ENCODE results near the gene TLK2.

The TLK2 gene

GRCh38 chr17:62652251-62653001 is 173.8 kb downstream of the TLK2 start:
- H3K4me3 ChIP-seq (replicated peaks; ENCODE audit: low read depth, low read length), result peak overlapping the region; percentile 44
- DNase-seq (ENCODE audit: low read depth), result peak; percentile 69
- TF ChIP-seq CTCF (IDR thresholded peaks at IDR 0.05; ENCODE audit: low read length, missing control alignments), result no peak

- no peak for TF ChIP-seq CTCF (IDR thresholded peaks at IDR 0.05; ENCODE audit: low read length, missing control alignments)
Measured at GRCh38 chr17:62653002-62653825, 174.6 kb downstream of the TLK2 start.

DNA sequence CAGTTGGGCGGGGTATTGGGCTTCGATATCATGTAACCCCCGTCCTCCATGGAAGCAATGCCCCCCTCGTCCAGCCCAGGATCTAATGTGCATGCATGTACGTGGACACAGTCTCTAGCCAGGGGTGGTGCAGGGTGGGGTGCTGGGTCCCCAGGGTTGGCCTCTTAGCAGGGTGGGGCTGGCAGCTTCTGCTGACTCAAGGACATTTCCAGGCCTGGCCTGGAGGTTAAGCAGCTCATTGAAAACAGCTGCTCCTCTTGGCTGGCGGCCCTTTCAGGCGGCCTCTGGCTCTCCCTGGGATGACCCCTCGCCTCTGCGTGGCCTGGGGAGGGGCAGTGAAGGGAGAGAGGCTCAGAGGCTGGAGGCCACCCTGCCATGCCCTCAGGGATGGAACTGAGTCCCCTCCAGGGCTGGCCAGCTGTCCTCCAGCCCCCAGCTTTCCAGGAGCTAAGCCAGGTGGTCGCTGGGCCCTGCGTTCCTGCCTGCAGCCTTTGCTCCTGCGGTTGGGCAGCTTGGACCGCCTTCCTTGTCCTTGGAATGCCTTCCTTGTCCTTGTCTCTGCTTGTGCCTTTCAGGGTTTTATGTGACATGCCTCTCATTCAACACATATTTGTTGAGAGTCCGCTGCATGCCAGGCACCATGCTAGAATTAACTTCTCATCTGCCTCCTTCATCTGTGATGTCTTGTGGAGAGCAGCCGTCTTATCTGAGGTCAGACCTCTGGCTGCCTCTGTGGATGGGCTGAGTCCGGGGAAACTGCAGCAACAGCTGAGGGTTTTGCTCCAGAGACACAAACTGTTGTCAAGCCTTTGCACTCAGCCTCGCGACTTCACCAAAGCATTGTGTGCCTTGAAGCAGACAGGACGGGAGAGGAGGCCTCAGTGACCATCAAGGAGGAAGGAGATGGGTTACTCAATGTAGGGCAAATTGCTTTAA is 175.5 kb downstream of the TLK2 start:
- TF ChIP-seq CTCF (IDR thresholded peaks at IDR 0.05; ENCODE audit: low read length, missing control alignments), result no peak
- DNase-seq (ENCODE audit: low read depth), result peak; percentile 58
- H3K4me3 ChIP-seq (replicated peaks; ENCODE audit: low read depth, low read length), result no peak overlapping the region

More at GRCh38 chr17:62653002-62653825, 174.6 kb downstream of the TLK2 start:
- DNase-seq (ENCODE audit: low read depth), result peak; percentile 49
- H3K4me3 ChIP-seq (replicated peaks; ENCODE audit: low read depth, low read length), result peak overlapping the region; percentile 44

- no peak for TF ChIP-seq CTCF (IDR thresholded peaks at IDR 0.05; ENCODE audit: low read length, missing control alignments)
- no peak overlapping the region for H3K4me3 ChIP-seq (replicated peaks; ENCODE audit: low read depth, low read length)
- DNase-seq (ENCODE audit: low read depth), result no peak
Measured at GRCh38 chr17:62655656-62656055, 177.0 kb downstream of the TLK2 start.

DNA sequence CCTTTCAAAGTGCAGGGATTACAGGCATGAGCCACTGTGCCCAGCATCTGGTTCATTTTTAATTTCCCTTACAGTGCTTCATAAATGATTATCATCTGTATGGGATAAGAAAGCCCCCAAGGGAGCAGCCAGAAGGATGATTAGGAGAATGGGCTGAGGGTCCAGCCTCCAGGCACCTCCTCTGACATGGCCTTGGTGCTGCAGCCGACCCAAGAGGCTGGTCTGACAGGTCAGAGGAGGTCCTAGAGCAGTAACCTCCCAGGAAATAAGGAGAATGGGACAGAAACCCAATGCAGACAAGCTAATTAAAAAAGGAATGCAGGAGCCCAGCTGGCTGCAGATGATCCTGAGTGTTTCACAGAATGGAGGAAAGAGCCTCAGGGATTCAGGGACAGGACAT is 177.8 kb downstream of the TLK2 start:
- no peak for DNase-seq (ENCODE audit: low read depth)
- TF ChIP-seq CTCF (IDR thresholded peaks at IDR 0.05; ENCODE audit: low read length, missing control alignments), result no peak
- no peak overlapping the region for H3K4me3 ChIP-seq (replicated peaks; ENCODE audit: low read depth, low read length)

DNA sequence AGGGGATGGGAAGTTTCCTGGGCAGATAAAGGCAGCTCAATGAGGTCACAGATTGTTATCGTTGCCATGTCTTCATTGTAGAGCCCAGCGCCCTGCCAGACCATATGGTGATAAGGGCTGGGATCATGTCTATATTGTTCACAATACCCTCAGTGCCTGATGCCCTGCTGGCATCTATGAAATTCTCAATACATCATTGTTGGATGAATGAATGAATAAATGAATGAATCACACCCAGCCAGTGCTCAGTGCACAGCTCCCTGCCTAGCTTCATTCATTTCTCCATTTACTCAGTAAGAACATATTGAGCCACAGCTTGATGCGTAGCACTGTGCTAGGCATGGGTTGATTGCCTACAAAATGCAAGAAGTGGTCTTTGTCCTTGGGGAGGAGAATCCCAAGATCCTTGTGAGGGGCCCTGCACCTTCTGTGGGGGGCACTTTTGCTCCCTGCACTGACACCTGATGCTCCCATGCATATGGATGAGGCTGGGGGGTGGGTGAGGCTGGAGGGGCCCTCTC is 178.6 kb downstream of the TLK2 start:
- no peak overlapping the region for H3K4me3 ChIP-seq (replicated peaks; ENCODE audit: low read depth, low read length)
- TF ChIP-seq CTCF (IDR thresholded peaks at IDR 0.05; ENCODE audit: low read length, missing control alignments), result no peak
- DNase-seq (ENCODE audit: low read depth), result no peak
